ENCODE data around the gene RILPL2. TPM values are rescaled to one million over a fixed set of nuclear protein-coding genes. Genes with fewer than 3 reads are reported as not detected.
A peak's percentile ranks its signal among the peaks of the same experiment; 100 is the strongest.

Gene RILPL2
- total and polyA plus RNA-seq, 2 of the 13 experiments (the other 11 are each of a cell fraction or from before 2014, with no cell fraction given) = 2.7 to 8.1 TPM

DNA sequence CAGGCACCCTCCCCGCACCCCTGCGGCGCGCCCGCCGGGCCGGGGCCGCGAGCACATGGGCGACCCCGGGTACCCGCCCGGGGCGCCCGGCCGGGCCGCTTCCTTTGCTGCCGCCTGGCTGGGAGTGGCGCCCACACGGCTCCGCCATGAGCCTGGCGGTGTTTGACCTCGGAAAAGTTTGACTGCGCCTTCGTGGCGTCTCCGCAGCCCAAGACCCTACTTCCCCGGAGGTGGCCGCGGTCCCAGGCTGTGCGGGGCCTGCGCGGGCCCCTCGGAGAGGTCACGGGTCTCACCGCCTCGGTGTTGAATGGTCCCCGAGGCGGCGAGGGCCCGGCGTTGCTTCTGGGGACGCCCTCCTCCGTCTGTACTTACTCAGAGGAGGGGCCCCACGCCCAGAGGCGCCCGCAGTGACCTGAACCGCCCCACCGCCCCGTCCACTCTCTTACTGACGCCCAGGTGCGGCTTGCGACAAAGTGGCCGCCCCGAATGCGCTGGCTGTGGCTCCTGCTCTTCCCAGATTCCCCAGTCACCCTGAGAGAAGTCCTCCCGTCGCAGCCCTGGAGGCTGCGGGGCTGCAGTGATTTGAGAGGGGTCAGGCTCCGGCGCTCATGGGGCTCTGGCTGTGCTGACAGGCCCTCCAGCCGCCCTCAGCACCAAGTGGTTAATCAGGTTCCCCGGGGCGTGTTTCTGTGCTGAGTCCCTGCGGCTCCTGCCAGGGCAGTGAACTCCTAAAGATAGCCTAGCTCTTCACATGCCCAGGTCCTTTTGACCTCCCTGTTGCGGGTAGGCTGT lies 46.7 kb downstream of the RILPL2 start (continued):
- TF ChIP-seq, protein P1, sequence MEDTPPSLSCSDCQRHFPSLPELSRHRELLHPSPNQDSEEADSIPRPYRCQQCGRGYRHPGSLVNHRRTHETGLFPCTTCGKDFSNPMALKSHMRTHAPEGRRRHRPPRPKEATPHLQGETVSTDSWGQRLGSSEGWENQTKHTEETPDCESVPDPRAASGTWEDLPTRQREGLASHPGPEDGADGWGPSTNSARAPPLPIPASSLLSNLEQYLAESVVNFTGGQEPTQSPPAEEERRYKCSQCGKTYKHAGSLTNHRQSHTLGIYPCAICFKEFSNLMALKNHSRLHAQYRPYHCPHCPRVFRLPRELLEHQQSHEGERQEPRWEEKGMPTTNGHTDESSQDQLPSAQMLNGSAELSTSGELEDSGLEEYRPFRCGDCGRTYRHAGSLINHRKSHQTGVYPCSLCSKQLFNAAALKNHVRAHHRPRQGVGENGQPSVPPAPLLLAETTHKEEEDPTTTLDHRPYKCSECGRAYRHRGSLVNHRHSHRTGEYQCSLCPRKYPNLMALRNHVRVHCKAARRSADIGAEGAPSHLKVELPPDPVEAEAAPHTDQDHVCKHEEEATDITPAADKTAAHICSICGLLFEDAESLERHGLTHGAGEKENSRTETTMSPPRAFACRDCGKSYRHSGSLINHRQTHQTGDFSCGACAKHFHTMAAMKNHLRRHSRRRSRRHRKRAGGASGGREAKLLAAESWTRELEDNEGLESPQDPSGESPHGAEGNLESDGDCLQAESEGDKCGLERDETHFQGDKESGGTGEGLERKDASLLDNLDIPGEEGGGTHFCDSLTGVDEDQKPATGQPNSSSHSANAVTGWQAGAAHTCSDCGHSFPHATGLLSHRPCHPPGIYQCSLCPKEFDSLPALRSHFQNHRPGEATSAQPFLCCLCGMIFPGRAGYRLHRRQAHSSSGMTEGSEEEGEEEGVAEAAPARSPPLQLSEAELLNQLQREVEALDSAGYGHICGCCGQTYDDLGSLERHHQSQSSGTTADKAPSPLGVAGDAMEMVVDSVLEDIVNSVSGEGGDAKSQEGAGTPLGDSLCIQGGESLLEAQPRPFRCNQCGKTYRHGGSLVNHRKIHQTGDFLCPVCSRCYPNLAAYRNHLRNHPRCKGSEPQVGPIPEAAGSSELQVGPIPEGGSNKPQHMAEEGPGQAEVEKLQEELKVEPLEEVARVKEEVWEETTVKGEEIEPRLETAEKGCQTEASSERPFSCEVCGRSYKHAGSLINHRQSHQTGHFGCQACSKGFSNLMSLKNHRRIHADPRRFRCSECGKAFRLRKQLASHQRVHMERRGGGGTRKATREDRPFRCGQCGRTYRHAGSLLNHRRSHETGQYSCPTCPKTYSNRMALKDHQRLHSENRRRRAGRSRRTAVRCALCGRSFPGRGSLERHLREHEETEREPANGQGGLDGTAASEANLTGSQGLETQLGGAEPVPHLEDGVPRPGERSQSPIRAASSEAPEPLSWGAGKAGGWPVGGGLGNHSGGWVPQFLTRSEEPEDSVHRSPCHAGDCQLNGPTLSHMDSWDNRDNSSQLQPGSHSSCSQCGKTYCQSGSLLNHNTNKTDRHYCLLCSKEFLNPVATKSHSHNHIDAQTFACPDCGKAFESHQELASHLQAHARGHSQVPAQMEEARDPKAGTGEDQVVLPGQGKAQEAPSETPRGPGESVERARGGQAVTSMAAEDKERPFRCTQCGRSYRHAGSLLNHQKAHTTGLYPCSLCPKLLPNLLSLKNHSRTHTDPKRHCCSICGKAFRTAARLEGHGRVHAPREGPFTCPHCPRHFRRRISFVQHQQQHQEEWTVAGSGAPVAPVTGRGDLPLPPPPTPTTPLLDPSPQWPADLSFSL (CRISPR knock-in tag; IDR thresholded peaks at IDR 0.05) = no peak
- TF ChIP-seq ASH2L (IDR thresholded peaks at IDR 0.05; ENCODE audit: insufficient read length, low read depth, low read length) (peak; percentile 51), ZNF143 (CRISPR knock-in tag; IDR thresholded peaks at IDR 0.05) (no peak), KLF16 (CRISPR knock-in tag; IDR thresholded peaks at IDR 0.05) (peak in 1 of 2 experiments; percentile 39; a peak in 1 of 4 replicates), TCF7L2 (IDR thresholded peaks at IDR 0.05; ENCODE audit: low read depth, low read length) (no peak), TBL1XR1 (IDR thresholded peaks at IDR 0.05; ENCODE audit: borderline replicate concordance, low read length, partially characterized antibody) (no peak), ZNF644 (CRISPR knock-in tag; IDR thresholded peaks at IDR 0.05; ENCODE audit: low read depth) (no peak), ZNF205 (CRISPR knock-in tag; IDR thresholded peaks at IDR 0.05) (no peak), ISX (CRISPR knock-in tag; conservative IDR thresholded peaks at IDR 0.05) (no peak), ZNF124 (CRISPR knock-in tag; IDR thresholded peaks at IDR 0.05) (peak; percentile 41; the same call in 1 of the 2 replicates), ZNF737 (CRISPR knock-in tag; IDR thresholded peaks at IDR 0.05; ENCODE audit: borderline replicate concordance) (no peak), XRCC5 (optimal IDR thresholded peaks at IDR 0.05; ENCODE audit: low read length) (no peak), LCORL (IDR thresholded peaks at IDR 0.05) (no peak), LCORL (CRISPR knock-in tag; IDR thresholded peaks at IDR 0.05) (no peak)
- TF ChIP-seq, protein P2, sequence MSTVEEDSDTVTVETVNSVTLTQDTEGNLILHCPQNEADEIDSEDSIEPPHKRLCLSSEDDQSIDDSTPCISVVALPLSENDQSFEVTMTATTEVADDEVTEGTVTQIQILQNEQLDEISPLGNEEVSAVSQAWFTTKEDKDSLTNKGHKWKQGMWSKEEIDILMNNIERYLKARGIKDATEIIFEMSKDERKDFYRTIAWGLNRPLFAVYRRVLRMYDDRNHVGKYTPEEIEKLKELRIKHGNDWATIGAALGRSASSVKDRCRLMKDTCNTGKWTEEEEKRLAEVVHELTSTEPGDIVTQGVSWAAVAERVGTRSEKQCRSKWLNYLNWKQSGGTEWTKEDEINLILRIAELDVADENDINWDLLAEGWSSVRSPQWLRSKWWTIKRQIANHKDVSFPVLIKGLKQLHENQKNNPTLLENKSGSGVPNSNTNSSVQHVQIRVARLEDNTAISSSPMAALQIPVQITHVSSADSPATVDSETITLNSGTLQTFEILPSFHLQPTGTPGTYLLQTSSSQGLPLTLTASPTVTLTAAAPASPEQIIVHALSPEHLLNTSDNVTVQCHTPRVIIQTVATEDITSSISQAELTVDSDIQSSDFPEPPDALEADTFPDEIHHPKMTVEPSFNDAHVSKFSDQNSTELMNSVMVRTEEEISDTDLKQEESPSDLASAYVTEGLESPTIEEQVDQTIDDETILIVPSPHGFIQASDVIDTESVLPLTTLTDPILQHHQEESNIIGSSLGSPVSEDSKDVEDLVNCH (CRISPR knock-in tag; IDR thresholded peaks at IDR 0.05) = no peak
- TF ChIP-seq, protein P3, sequence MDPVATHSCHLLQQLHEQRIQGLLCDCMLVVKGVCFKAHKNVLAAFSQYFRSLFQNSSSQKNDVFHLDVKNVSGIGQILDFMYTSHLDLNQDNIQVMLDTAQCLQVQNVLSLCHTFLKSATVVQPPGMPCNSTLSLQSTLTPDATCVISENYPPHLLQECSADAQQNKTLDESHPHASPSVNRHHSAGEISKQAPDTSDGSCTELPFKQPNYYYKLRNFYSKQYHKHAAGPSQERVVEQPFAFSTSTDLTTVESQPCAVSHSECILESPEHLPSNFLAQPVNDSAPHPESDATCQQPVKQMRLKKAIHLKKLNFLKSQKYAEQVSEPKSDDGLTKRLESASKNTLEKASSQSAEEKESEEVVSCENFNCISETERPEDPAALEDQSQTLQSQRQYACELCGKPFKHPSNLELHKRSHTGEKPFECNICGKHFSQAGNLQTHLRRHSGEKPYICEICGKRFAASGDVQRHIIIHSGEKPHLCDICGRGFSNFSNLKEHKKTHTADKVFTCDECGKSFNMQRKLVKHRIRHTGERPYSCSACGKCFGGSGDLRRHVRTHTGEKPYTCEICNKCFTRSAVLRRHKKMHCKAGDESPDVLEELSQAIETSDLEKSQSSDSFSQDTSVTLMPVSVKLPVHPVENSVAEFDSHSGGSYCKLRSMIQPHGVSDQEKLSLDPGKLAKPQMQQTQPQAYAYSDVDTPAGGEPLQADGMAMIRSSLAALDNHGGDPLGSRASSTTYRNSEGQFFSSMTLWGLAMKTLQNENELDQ (CRISPR knock-in tag; IDR thresholded peaks at IDR 0.05; ENCODE audit: borderline replicate concordance) = no peak
- TF ChIP-seq, protein P4, sequence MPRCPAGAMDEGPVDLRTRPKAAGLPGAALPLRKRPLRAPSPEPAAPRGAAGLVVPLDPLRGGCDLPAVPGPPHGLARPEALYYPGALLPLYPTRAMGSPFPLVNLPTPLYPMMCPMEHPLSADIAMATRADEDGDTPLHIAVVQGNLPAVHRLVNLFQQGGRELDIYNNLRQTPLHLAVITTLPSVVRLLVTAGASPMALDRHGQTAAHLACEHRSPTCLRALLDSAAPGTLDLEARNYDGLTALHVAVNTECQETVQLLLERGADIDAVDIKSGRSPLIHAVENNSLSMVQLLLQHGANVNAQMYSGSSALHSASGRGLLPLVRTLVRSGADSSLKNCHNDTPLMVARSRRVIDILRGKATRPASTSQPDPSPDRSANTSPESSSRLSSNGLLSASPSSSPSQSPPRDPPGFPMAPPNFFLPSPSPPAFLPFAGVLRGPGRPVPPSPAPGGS (CRISPR knock-in tag; IDR thresholded peaks at IDR 0.05) = no peak

All from HepG2 (cell line).